22Rv1 (cell line): ENCODE measurements around the gene HTT.

Experiments used
- H3K27ac ChIP-seq: fragments of 450-650 bp; 2 replicates; pipeline ENCODE4 v1.5.1; 2017
- ZFX ChIP-seq: fragments of 450-650 bp; IDR thresholded peaks from 2 replicates; pipeline ENCODE4 v1.6.1; 2017; ENCODE audit warnings: antibody characterized with exemption, borderline replicate concordance
- TF ChIP-seq, protein P1 (sequence below): fragments of 450-650 bp; IDR thresholded peaks from 2 replicates; pipeline ENCODE4 v1.5.1; 2017; ENCODE audit warnings: mild to moderate bottlenecking

The HTT gene

DNA sequence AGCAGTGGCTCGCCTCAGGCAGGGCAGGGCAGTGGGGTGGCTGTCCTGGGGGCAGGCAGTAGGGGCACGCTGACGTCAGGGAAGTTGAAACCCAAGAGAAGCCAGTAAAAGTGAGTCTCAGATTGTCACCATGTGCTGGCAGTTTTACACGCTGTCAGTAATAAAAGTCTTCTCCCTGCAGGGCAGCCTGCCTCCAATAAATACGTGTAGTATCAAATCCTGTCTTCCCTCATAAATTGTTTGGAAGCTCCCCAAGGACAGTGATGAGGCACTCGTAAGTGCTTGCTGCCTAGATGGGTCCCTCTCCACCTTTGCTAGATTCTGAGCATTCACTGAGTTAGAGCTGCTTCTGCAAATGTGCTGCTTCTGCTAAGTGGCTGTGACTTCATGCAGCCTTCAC, 113.6 kb downstream of the HTT start:
- TF ChIP-seq ZFX, result no peak
- TF ChIP-seq, protein P1, sequence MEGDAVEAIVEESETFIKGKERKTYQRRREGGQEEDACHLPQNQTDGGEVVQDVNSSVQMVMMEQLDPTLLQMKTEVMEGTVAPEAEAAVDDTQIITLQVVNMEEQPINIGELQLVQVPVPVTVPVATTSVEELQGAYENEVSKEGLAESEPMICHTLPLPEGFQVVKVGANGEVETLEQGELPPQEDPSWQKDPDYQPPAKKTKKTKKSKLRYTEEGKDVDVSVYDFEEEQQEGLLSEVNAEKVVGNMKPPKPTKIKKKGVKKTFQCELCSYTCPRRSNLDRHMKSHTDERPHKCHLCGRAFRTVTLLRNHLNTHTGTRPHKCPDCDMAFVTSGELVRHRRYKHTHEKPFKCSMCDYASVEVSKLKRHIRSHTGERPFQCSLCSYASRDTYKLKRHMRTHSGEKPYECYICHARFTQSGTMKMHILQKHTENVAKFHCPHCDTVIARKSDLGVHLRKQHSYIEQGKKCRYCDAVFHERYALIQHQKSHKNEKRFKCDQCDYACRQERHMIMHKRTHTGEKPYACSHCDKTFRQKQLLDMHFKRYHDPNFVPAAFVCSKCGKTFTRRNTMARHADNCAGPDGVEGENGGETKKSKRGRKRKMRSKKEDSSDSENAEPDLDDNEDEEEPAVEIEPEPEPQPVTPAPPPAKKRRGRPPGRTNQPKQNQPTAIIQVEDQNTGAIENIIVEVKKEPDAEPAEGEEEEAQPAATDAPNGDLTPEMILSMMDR, result no peak

DNA sequence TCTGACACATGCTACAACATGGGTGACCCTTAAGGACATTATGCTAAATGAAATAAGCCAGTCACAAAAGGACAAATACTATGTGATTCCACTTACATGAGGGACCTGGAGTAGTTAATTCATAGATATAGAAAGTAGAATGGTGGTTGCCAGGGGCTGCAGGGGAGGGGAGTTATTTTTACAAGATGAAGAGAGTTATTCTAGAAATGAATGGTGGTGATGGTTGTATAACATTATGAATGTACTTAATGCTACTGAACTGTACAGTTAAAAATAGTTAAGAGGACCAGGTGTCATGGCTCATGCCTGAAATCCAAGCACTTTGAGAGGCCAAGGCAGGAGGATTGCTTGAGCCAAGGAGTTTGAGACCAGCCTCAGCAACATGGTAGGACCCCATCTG, 115.0 kb downstream of the HTT start:
- TF ChIP-seq, protein P1, result no peak
- TF ChIP-seq ZFX, result no peak

More for the DNA sequence above, 113.6 kb downstream of the HTT start:
- H3K27ac ChIP-seq, result no peak overlapping the region

GRCh38 chr4:3190549-3190948, 116.1 kb downstream of the HTT start:
- H3K27ac ChIP-seq, result no peak overlapping the region
- TF ChIP-seq, protein P1, result no peak
- no peak for TF ChIP-seq ZFX

More for the DNA sequence above, 115.0 kb downstream of the HTT start:
- no peak overlapping the region for H3K27ac ChIP-seq

GRCh38 chr4:3192188-3192587, 117.7 kb downstream of the HTT start:
- no peak overlapping the region for H3K27ac ChIP-seq
- TF ChIP-seq, protein P1, result no peak
- no peak for TF ChIP-seq ZFX

- no peak for TF ChIP-seq ZFX
- TF ChIP-seq, protein P1, result no peak
- H3K27ac ChIP-seq, result no peak overlapping the region
Observed at GRCh38 chr4:3192827-3193226, 118.3 kb downstream of the HTT start.

DNA sequence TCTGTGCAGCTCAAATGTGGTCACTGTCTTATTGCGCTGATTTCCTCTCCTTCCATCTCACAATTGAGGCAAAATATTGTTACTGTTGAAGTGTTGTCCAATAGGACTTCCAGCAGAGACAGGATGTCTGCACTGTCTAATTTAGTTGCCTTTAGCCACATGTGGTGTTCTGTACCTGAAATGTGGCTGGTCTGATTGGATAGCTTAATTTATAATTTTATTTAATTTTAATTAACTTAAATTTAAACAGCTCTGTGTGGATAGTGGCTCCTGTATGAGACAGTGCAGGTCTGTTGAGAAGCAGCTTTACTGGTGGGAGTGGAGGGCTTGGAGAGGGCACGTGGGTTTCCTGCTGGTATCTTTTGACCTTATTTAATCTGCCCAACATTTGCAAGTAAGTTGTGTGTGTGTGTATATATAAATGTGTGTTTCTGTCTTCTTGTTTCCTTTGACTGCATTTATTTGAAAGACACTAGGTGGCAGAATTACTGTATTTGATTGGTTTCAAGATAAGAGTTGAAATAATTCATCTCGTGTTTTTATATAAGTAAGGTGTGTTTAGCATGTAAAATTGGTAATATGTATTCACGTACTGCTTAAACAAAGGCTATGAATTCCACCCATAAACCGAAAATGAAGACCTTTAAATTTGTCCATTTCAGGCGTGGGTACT, 119.2 kb downstream of the HTT start:
- no peak overlapping the region for H3K27ac ChIP-seq
- TF ChIP-seq, protein P1, result peak; percentile 47
- no peak for TF ChIP-seq ZFX

GRCh38 chr4:3196670-3197359, 122.3 kb downstream of the HTT start:
- H3K27ac ChIP-seq, result no peak overlapping the region
- TF ChIP-seq, protein P1, result no peak
- no peak for TF ChIP-seq ZFX
